Esophagus squamous epithelium (tissue), 5 donors: ENCODE results near the gene ZFAND3. TPM values are rescaled to one million over a fixed set of nuclear protein-coding genes. Genes with fewer than 3 reads are reported as not detected.
A peak's percentile ranks its signal among the peaks of the same experiment; 100 is the strongest.
"Not testable (repeated sequence)": the region's sequence is repeated elsewhere in the genome, so short reads cannot be mapped to it uniquely, and the experiment has no call there.

Source experiments
- DNase-seq: peaks from one replicate; lab custom pipeline; 2025; lab: John Stamatoyannopoulos, UW
- H3K27ac ChIP-seq, 4 donors: fragments of 200-600 bp; sonication (generic); one replicate each; pipeline ENCODE4 v1.5.1; 2016 to 2019; ENCODE audit warnings: mild to moderate bottlenecking in 1 of 4
- H3K27me3 ChIP-seq, 4 donors: fragments of 200-600 bp; sonication (generic); 1 replicate in 3 of 4; 2 replicates in 1 of 4; pipeline versions ENCODE4 v1.5.1 to v1.6.0; 2017 to 2021; ENCODE audit warnings: antibody characterized with exemption in 1 of 4
- H3K36me3 ChIP-seq, 3 donors: fragments of 200-600 bp; sonication (generic); one replicate each; pipeline ENCODE4 v1.5.1; 2016 to 2019
- H3K4me1 ChIP-seq, 3 donors: fragments of 200-600 bp; sonication (generic); one replicate each; pipeline ENCODE4 v1.5.1; 2017 to 2019
- H3K4me3 ChIP-seq, 4 donors: fragments of 200-600 bp; sonication (generic); 1 replicate in 3 of 4; 2 replicates in 1 of 4; pipeline ENCODE4 v1.5.1; 2016 to 2019; ENCODE audit warnings: mild to moderate bottlenecking in 2 of 4, moderate library complexity in 1 of 4
- H3K9me3 ChIP-seq, 3 donors: fragments of 200-600 bp; sonication (generic); one replicate each; pipeline ENCODE4 v1.5.1; 2016 to 2019
- POLR2A ChIP-seq, 4 donors: fragments of 450-650 bp; IDR thresholded peaks; one replicate each; pipeline ENCODE4 v1.6.1; 2017; ENCODE audit warnings: antibody characterized with exemption in 4 of 4, mild to moderate bottlenecking in 4 of 4, moderate library complexity in 3 of 4
- WGBS, 2 donors: methylation state at CpG; one replicate each; pipeline ENCODE4 v1.1.5; 2018; 5-methylcytosine and 5-hydroxymethylcytosine counted together
- intact Hi-C: fragments of 100-400 bp; cut with DNase I; formaldehyde crosslinking; loops from one replicate; pipeline ENCODE4 v1.15.0; 2022
- total RNA-seq, 4 donors: library from RNA; depleted of rRNA; stranded (reverse); fragments of >200 nt; gene quantifications; one replicate each; pipeline ENCODE4 v1.1.0, GENCODE V29; 2016
- TF ChIP-seq, protein P1 (sequence below), 6 experiments: fragments of 450-650 bp in 4 of 6; fragments of 200-600 bp in 2 of 6; sonication (generic) in 2 of 6; IDR thresholded peaks; one replicate each; pipeline ENCODE4 v1.5.1; 2016 to 2019; ENCODE audit warnings: antibody characterized with exemption in 6 of 6, mild to moderate bottlenecking in 4 of 6, moderate library complexity in 4 of 6
- donor health status: DM: yes; HTN: yes; CAD: no.

Gene ZFAND3
- total RNA-seq, 4 donors from 2014 or later = 15.7 to 23.8 (median 20.9) TPM

DNA sequence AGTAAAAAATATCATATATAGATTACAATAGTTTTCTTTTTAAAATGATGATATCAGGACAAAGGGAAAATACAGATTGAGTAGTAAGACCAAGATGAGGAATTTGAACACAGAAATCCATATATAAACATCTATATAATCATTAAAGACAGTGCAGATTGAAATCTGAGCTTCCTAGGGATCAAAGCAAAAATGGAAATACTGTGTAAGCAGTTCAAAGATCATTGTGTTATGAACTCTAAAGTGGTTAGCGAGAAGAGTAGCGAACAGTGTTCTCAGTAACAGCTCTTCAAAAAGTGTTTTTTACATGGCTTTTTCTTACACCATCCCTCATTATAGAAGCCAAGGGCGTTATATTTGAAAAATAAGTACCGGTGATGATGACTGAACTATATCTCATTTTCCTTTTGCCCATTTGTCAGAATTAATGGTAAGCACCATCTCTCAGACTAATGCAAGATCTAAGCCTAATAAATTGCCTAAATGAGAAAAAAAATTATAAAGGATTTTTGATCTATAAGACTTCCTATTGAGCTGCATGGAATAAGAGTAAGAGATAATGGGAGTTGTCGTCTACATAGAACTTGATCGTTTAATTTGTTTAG, 226.3 kb downstream of the ZFAND3 start:
- no peaks in the 10 kb centered on the region for H3K9me3 ChIP-seq
- TF ChIP-seq, protein P1, sequence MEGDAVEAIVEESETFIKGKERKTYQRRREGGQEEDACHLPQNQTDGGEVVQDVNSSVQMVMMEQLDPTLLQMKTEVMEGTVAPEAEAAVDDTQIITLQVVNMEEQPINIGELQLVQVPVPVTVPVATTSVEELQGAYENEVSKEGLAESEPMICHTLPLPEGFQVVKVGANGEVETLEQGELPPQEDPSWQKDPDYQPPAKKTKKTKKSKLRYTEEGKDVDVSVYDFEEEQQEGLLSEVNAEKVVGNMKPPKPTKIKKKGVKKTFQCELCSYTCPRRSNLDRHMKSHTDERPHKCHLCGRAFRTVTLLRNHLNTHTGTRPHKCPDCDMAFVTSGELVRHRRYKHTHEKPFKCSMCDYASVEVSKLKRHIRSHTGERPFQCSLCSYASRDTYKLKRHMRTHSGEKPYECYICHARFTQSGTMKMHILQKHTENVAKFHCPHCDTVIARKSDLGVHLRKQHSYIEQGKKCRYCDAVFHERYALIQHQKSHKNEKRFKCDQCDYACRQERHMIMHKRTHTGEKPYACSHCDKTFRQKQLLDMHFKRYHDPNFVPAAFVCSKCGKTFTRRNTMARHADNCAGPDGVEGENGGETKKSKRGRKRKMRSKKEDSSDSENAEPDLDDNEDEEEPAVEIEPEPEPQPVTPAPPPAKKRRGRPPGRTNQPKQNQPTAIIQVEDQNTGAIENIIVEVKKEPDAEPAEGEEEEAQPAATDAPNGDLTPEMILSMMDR (IDR thresholded peaks at IDR 0.05) = no peak
- no peak for TF ChIP-seq POLR2A (IDR thresholded peaks at IDR 0.05)
- intact Hi-C loops = no loop called here
- peaks cover 2 to 16% (median 5%) of the 10 kb centered on the region in 3 donors for H3K4me1 ChIP-seq
- H3K4me3 ChIP-seq = no peak overlapping the region
- H3K27me3 ChIP-seq = no peaks in the 10 kb centered on the region
- no peak for DNase-seq
- no peaks in the 10 kb centered on the region for H3K36me3 ChIP-seq
- 83 to 89% methylated on average over 6 of the region's 6 CpGs for WGBS, 2 donors
- no peak overlapping the region for H3K27ac ChIP-seq

DNA sequence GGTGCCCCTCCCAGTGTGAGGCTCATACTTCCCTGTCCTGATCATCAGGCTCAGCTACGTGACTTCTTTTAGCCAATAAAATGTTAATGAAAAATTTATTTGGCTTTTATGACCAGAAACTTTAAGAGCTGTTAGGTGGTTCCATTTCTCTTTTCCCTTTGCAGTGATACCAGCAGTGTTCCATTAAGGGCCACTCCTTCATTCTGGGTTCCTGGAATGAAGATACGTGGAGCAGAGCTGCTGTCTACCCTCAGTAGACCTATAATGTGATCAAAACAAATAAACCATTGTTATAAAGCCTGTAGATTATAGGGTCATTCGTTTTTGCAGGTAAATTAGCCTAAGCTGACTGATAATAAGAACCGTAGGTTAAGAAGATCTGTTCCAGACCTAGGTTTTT, 228.0 kb downstream of the ZFAND3 start:
- Histone ChIP-seq H3K27ac (no peak overlapping the region), H3K36me3 (no peaks in the 10 kb centered on the region), H3K4me3 (no peak overlapping the region), H3K9me3 (no peaks in the 10 kb centered on the region), H3K27me3 (no peaks in the 10 kb centered on the region), H3K4me1 (peaks cover 5 to 33% (median 6%) of the 10 kb centered on the region in 3 donors)
- DNase-seq = no peak
- intact Hi-C loops = no loop called here
- 85 to 94% methylated on average over 4 of the region's 4 CpGs for WGBS, 2 donors
- TF ChIP-seq, protein P1 (IDR thresholded peaks at IDR 0.05) = no peak
- TF ChIP-seq POLR2A (IDR thresholded peaks at IDR 0.05) = no peak

DNA sequence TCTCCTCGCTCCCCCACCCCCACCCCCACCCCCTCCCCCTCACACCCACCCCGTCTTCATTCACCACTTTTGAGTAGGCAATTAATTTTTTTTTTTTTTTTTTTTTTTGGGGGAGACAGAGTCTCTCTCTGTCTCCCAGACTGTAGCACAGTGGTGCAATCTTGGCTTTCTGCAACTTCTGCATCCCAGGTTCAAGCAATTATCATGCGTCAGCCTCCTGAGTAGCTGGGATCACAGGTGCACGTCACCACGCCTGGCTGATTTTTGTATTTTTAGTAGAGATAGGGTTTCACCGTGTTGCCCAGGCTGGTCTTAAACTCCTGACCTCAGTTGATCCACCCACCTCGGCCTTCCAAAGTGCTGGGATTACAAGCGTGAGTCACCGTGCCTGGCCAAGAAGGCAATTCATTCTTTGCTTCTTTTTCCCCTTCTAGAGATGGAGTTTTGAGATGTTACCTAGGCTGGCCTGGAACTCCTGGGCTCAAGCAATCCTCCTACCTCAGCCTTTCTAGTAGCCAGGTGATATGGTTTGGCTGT, 230.4 kb downstream of the ZFAND3 start:
- Histone ChIP-seq H3K4me1 (peaks cover 5 to 42% (median 6%) of the 10 kb centered on the region in 3 donors), H3K27ac (peak overlapping the region in 1 of 4 donors; percentile 4)
- H3K9me3 ChIP-seq, H3K36me3 ChIP-seq, DNase-seq, H3K27me3 ChIP-seq, H3K4me3 ChIP-seq, intact Hi-C loops: not testable (repeated sequence)
- 64 to 70% methylated on average over 6 to 9 of the region's 9 CpGs for WGBS, 2 donors

DNA sequence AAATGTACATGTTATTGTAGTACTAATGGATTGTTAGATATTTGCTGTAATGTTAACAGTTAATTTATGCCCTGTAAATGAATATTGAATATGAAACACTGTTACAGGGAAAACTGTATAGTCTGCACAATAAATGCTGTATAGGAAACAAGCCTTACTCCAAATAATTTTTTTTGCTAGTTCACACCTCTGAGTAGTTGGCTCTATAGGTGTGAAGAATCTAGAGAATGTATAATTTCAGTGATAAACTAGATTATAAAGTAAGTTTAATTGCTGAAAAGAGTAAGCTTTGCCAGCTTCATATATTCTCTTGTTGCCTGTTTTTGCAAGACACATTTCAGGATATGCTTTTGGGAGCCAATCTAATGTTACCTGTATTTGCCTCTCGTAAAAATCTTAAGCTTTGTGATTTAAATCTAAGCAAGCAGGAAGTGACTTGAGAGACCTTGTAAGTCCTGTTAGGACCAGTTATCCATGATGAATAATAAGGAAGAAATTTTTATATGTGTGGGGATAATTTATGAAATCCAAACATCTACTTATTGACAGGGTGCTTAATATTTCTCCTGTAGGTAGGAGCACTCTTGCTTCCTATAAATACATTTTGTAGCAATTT, 232.4 kb downstream of the ZFAND3 start:
- peaks cover 5 to 55% (median 7%) of the 10 kb centered on the region in 3 donors for H3K4me1 ChIP-seq

DNA sequence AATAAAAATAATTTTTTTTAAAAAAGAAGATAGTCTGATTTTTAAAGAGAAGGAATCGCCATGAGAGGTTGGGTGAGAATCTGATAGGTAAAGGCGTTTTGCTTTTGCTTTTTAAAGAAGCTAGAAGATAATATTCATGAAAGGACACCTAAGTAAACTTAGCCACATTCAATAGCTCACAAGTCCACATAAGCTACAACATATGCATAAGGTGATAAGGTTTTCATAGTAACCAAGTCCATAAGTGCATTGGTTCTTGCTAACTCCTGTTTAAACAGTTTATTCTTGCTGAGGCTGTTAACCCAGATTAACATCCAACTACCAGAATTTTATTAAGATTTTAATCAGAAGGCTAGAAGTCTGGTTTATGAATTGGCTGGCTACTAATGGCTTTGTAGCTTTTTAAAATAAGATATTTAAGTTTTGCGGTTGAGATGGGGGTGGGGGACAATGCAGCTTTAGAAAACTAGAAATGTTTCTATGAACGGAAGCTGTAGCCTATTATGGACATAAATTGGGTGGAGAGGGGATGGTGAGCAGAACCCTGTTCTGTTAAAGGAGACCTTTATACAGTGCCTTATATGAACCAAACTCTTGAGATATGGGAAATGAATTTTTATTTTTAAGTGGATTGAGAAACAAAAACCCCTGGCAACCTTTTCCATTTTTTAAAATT, 235.1 kb downstream of the ZFAND3 start:
- Histone ChIP-seq H3K36me3 (no peaks in the 10 kb centered on the region), H3K27ac (no peak overlapping the region), H3K9me3 (no peaks in the 10 kb centered on the region), H3K4me1 (peaks cover 5 to 67% (median 15%) of the 10 kb centered on the region in 3 donors), H3K27me3 (no peaks in the 10 kb centered on the region), H3K4me3 (no peak overlapping the region)
- TF ChIP-seq, protein P1 (IDR thresholded peaks at IDR 0.05) = no peak
- no peak for TF ChIP-seq POLR2A (IDR thresholded peaks at IDR 0.05)
- DNase-seq = no peak
- intact Hi-C loops = no loop called here
- 93 to 95% methylated on average over 4 of the region's 4 CpGs for WGBS, 2 donors

More for the DNA sequence above, 232.4 kb downstream of the ZFAND3 start:
- intact Hi-C loops = no loop called here
- TF ChIP-seq POLR2A (IDR thresholded peaks at IDR 0.05) = no peak
- TF ChIP-seq, protein P1 (IDR thresholded peaks at IDR 0.05) = no peak
- Histone ChIP-seq H3K27ac (peak overlapping the region in 1 of 4 donors; percentile 53), H3K36me3 (no peaks in the 10 kb centered on the region), H3K4me3 (no peak overlapping the region), H3K9me3 (no peaks in the 10 kb centered on the region), H3K27me3 (no peaks in the 10 kb centered on the region)
- no peak for DNase-seq
- WGBS, 2 donors = 46 to 75% methylated on average over 1 of the region's 1 CpG
